IgD-negative memory B cell (primary cell): ENCODE results near the gene MYRFL. TPM values are rescaled to one million over a fixed set of nuclear protein-coding genes. Genes with fewer than 3 reads are reported as not detected.

ENCODE experiments used
- H3K27ac Mint-ChIP-seq, 3 donors: one replicate each; pipeline ENCODE4 v1.8.0; 2020 to 2022; ENCODE audit warnings: mild to moderate bottlenecking in 3 of 3, mixed read lengths in 3 of 3, moderate library complexity in 1 of 3
- H3K27me3 Mint-ChIP-seq: one replicate; pipeline ENCODE4 v1.8.0; 2021; ENCODE audit warnings: mixed read lengths
- H3K36me3 Mint-ChIP-seq: one replicate; pipeline ENCODE4 v1.8.0; 2020; ENCODE audit warnings: mild to moderate bottlenecking, mixed read lengths
- H3K4me1 Mint-ChIP-seq, 3 donors: one replicate each; pipeline ENCODE4 v1.8.0; 2020 to 2022; ENCODE audit warnings: mixed read lengths in 3 of 3, mild to moderate bottlenecking in 1 of 3
- H3K4me3 Mint-ChIP-seq, 4 donors: one replicate each; pipeline ENCODE4 v1.8.0; 2020 to 2022; ENCODE audit warnings: mild to moderate bottlenecking in 4 of 4, mixed read lengths in 4 of 4, moderate library complexity in 3 of 4
- H3K9me3 Mint-ChIP-seq, 3 donors: one replicate each; pipeline ENCODE4 v1.8.0; 2020 to 2021; ENCODE audit warnings: mixed read lengths in 3 of 3, mild to moderate bottlenecking in 1 of 3
- polyA plus RNA-seq: library from polyadenylated mRNA; unstranded; fragments of 300-500 nt; fragmentation: Illumina TruSeq; gene quantifications from one replicate; pipeline ENCODE4 v1.2.3, GENCODE V29; 2021

The MYRFL gene
- polyA plus RNA-seq, 1 donor from 2014 or later: not detected

DNA sequence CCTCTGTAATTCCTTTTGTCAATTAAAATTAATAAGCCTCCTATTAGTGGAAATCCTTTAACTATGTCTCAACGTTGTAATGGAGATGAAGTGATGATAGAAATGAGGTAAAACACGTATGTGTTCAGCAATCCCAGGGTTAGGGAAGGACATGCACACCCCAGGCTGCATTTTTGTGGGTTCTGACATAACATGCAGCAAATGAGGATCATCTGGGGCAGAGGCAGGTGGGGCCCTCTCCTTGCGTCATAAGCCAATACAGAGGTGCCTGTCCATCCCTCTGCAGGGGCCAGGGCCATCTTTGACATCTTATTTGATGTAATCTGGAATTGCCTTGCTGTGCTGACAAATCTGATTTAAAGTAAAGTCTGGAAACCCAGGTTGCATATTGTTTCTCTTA is 73.2 kb downstream of the MYRFL start:
- Mint-ChIP-seq H3K4me1 (peaks cover 0 to 5% (median 3%) of the 10 kb centered on the region in 3 donors), H3K27ac (no peak overlapping the region), H3K36me3 (no peaks in the 10 kb centered on the region), H3K4me3 (no peak overlapping the region), H3K9me3 (no peaks in the 10 kb centered on the region), H3K27me3 (peaks cover 2% of the 10 kb centered on the region)

DNA sequence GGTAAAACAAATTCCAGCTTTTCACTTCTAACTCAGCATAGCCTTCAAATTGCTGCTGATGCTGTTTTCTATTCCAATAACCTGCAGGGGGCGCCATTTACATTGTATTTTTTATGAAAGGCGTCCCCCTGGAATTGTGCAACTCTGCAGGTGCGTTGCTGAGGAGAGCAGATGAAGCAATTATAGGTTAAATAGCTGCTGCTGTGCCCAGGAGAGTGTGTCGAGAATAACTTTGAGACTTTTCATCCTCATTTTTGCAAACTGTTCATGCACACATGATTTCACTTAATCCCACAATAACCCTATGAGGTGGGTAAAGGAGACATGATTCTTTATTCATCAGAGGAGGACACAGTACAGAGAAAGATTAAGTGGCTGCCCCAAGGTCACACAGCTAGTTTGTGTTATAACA is 75.7 kb downstream of the MYRFL start:
- Mint-ChIP-seq H3K27ac (no peak overlapping the region), H3K4me1 (peaks cover 4 to 11% (median 7%) of the 10 kb centered on the region in 3 donors), H3K4me3 (no peak overlapping the region), H3K27me3 (peaks cover 2% of the 10 kb centered on the region), H3K36me3 (no peaks in the 10 kb centered on the region), H3K9me3 (no peaks in the 10 kb centered on the region)

DNA sequence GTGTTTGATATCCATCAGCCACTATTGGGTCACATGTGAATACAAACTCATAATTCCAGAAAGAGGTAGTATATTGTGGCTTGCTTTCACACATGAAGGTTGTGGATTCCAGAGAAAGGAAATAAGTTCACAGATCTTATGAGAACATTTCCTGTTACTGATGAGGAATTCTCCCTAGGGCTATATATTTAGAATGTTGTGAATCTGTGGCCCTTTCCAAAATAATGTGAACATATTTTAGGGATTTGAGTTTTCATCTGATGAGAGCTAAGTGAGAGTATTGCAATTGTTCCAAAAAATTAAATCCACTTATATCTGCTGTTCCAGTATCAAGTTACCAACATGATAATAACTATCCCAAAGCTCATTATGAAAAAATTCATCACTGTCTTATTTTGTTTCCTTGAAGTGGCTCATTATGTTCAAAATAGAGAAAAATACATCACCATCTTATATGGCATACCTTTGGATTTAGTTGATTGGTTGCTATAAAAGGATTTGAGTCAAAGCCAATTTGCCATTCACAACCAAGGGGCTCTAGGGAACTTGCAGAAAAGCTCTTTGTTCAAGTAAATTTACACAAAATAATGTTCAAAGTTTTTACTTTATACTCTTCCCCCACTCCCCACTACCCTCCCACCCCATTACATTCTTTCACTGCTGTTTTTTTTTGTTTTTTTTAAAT is 76.3 kb downstream of the MYRFL start:
- Mint-ChIP-seq H3K4me1 (peaks cover 11 to 18% (median 12%) of the 10 kb centered on the region in 3 donors), H3K27me3 (peaks cover 4% of the 10 kb centered on the region), H3K36me3 (no peaks in the 10 kb centered on the region), H3K9me3 (no peaks in the 10 kb centered on the region), H3K4me3 (no peak overlapping the region), H3K27ac (no peak overlapping the region)

DNA sequence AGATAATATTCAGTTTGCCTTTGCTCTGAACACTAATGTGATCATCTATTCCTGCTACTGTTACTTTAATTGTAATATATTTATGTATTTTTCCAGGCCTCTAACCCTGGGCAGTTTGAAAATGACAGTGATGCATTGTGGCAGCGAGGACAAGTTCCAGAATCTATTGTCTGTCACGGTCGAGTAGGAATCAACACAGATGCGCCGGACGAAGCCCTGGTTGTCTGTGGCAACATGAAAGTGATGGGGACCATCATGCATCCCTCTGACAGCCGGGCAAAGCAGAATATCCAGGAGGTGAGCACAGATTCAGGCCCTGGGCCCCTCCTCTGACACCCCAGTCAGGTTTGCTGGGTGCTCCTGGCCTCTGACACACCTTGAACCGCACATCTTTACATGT is 78.5 kb downstream of the MYRFL start:
- no peaks in the 10 kb centered on the region for H3K9me3 Mint-ChIP-seq
- no peaks in the 10 kb centered on the region for H3K36me3 Mint-ChIP-seq
- H3K27ac Mint-ChIP-seq: no peak overlapping the region
- H3K4me1 Mint-ChIP-seq: peaks cover 18 to 24% (median 21%) of the 10 kb centered on the region in 3 donors
- H3K27me3 Mint-ChIP-seq: peaks cover 4% of the 10 kb centered on the region
- no peak overlapping the region for H3K4me3 Mint-ChIP-seq

DNA sequence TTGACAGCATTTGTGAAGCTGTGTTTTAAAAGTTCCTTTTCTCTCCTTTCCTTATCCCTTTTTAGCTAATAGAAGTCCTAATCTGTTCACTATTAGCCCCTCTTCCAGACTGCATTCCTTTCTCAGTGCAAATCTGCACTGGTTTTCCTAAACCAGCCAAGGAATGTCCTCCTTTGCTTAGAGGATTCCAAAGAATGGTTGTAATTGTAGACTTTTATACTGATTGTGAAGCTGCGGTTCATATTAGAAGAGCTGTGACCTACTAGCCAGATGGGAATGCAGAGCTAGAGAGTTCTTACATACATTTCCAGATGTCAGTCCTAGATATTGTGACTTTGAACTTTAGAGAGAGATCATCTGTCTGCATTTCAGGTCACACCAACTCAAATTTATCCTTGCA is 79.8 kb downstream of the MYRFL start:
- Mint-ChIP-seq H3K36me3 (no peaks in the 10 kb centered on the region), H3K4me1 (peaks cover 19 to 25% (median 24%) of the 10 kb centered on the region in 3 donors), H3K4me3 (no peak overlapping the region), H3K27ac (peak overlapping the region in 1 of 3 donors; percentile 31), H3K27me3 (peaks cover 7% of the 10 kb centered on the region), H3K9me3 (no peaks in the 10 kb centered on the region)

DNA sequence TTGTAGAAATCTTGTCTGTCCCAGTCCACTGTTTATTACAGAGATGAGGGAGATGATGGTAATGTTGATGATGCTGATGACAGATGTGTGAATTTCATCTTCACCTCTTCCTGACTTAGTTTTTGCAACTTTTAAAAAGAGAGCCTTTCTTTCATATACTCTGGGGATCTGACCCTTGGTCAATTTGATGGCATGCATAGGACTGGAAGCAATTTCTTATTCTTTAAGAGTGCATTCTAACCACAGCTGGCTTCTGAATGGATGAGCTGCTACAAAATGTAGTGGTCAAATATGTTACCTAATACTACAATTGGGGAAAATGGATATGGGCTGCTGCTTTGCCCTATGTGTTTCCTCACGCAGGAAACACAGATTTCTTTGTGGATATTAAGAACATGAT is 80.8 kb downstream of the MYRFL start:
- H3K4me1 Mint-ChIP-seq: peaks cover 17 to 25% (median 21%) of the 10 kb centered on the region in 3 donors
- peaks cover 7% of the 10 kb centered on the region for H3K27me3 Mint-ChIP-seq
- no peak overlapping the region for H3K27ac Mint-ChIP-seq
- no peaks in the 10 kb centered on the region for H3K36me3 Mint-ChIP-seq
- no peaks in the 10 kb centered on the region for H3K9me3 Mint-ChIP-seq
- no peak overlapping the region for H3K4me3 Mint-ChIP-seq

DNA sequence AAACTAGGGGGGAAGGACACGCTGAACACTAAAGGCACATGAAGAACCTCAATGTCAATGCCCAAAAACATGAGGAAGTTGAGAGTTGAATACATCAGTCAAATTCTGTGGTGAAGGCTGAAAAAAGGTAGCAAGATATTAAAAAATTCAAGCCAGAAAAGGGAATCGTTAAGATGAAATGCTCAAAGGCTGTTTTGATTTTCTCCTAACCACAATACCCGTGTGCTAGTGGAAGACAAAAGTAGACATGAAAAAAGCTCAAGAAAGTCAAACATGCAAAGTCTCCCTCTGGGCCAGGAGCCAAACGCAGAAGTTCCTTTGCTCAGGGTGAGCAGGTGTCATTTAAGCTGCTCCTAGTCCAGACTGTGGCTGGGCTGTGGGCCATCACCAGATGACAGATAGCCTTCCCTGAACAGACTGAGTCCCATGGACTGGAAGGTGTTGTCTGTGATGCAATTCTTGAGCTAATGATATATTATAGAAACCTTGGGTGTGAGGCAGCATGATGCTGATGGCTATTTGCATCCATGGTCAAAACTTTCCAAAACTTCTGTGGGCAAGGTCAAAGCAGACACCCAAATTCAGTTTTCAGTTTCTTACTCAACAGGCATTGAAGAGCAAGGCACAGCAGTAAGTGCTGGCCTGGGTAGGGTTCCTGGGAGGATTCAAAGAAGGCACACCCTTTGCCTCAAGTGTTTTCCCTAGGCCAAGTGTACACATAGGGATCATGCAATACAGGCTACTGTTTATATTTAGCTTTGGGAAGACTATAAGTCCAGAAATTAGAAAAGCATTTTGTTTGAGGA is 81.6 kb downstream of the MYRFL start:
- H3K4me1 Mint-ChIP-seq: peaks cover 17 to 25% (median 20%) of the 10 kb centered on the region in 3 donors
- no peaks in the 10 kb centered on the region for H3K9me3 Mint-ChIP-seq
- H3K36me3 Mint-ChIP-seq: no peaks in the 10 kb centered on the region
- H3K27me3 Mint-ChIP-seq: peaks cover 7% of the 10 kb centered on the region
- peak overlapping the region; percentile 7 to 29 (median 24) for H3K27ac Mint-ChIP-seq
- peak overlapping the region in 3 of 4 donors; percentile 31 to 49 (median 33) for H3K4me3 Mint-ChIP-seq

DNA sequence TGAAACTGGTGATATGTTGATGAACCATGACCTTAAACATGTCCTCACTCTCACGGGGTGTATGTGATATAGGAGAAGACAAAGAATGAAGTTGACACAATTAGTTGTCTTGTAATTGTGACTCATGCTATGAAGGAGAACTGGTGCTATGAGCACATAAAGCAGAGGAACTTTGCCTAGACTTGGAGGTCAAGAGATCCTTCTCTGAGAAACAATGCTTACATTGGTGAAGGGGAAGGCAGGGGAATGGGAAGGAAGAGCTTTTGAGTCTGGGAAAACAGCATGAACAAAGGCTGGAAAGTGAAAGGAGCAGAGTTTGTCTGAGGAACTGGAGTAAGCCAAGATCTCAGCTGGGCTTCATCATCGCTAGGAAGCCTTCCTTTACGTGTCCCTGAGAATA is 83.2 kb downstream of the MYRFL start:
- H3K36me3 Mint-ChIP-seq: no peaks in the 10 kb centered on the region
- H3K4me1 Mint-ChIP-seq: peaks cover 18 to 25% (median 20%) of the 10 kb centered on the region in 3 donors
- H3K4me3 Mint-ChIP-seq: no peak overlapping the region
- H3K27me3 Mint-ChIP-seq: peaks cover 7% of the 10 kb centered on the region
- no peaks in the 10 kb centered on the region for H3K9me3 Mint-ChIP-seq
- peak overlapping the region in 1 of 3 donors; percentile 61 for H3K27ac Mint-ChIP-seq

DNA sequence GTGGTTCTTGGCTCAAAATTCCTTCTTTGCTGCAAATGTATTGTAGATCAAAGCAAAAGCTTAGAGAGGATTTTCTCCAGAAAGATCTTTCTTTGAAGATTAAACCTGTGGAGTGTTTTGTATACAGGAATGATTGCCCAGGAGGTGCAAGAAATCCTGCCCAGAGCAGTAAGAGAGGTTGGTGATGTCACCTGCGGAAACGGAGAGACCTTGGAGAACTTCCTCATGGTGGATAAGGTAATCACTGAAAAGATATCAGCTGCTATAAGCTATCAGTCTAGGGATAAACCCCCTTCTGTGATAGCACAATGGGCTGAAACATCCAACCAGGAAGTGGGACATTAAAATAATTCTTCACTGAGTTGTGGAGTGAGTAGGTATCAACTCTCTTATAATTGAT is 85.7 kb downstream of the MYRFL start:
- H3K36me3 Mint-ChIP-seq: no peaks in the 10 kb centered on the region
- H3K27me3 Mint-ChIP-seq: peaks cover 7% of the 10 kb centered on the region
- no peak overlapping the region for H3K4me3 Mint-ChIP-seq
- H3K9me3 Mint-ChIP-seq: peaks cover 0 to 4% (median 0%) of the 10 kb centered on the region in 3 donors
- peaks cover 14 to 25% (median 18%) of the 10 kb centered on the region in 3 donors for H3K4me1 Mint-ChIP-seq
- H3K27ac Mint-ChIP-seq: peak overlapping the region in 1 of 3 donors; percentile 82

DNA sequence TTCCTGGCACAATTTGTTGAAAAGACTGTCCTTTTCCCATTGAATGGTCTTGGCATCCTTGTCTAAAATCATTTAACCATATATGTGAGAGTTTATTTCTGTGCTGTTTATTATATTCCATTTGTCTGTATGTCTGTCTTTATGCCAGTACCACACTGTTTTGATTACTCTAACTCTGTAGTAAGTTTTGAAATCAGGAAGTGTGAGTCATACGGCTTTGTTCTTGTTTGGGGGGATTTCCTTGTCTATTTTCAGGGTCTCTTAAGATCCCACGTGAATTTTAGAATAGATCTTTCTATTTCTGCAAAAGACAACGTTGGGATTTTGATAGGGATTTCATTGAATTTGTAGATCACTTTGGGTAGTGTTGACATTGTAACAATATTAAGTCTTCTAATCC is 88.5 kb downstream of the MYRFL start:
- H3K36me3 Mint-ChIP-seq: no peaks in the 10 kb centered on the region
- peaks cover 4% of the 10 kb centered on the region for H3K27me3 Mint-ChIP-seq
- H3K9me3 Mint-ChIP-seq: peaks cover 0 to 8% (median 0%) of the 10 kb centered on the region in 3 donors
- peaks cover 3 to 8% (median 5%) of the 10 kb centered on the region in 3 donors for H3K4me1 Mint-ChIP-seq
- H3K4me3 Mint-ChIP-seq: peak overlapping the region in 2 of 4 donors; percentile 6 to 14
- no peak overlapping the region for H3K27ac Mint-ChIP-seq

DNA sequence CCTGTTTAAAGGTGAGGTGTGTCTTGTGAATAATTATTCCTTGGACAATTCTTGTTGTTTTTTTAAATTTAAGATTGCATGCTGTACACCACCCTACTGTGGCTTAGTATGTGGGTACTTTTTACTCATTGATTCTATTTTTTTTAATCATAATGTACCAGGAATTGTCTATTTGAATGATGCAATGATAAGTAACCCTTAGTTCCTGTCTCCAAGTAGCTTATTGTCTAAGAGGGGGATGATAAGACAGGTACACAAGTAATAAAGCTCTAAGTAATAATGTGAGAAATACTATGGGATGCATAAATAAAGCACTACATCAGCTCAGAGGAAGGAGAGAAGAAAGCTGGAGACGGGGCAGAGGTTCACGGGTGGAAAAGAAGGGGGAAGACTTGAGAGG is 90.9 kb downstream of the MYRFL start:
- Mint-ChIP-seq H3K4me3 (no peak overlapping the region), H3K9me3 (peaks cover 2 to 8% (median 2%) of the 10 kb centered on the region in 3 donors), H3K4me1 (peaks cover 2 to 5% (median 4%) of the 10 kb centered on the region in 3 donors), H3K27ac (no peak overlapping the region), H3K27me3 (no peaks in the 10 kb centered on the region), H3K36me3 (no peaks in the 10 kb centered on the region)

DNA sequence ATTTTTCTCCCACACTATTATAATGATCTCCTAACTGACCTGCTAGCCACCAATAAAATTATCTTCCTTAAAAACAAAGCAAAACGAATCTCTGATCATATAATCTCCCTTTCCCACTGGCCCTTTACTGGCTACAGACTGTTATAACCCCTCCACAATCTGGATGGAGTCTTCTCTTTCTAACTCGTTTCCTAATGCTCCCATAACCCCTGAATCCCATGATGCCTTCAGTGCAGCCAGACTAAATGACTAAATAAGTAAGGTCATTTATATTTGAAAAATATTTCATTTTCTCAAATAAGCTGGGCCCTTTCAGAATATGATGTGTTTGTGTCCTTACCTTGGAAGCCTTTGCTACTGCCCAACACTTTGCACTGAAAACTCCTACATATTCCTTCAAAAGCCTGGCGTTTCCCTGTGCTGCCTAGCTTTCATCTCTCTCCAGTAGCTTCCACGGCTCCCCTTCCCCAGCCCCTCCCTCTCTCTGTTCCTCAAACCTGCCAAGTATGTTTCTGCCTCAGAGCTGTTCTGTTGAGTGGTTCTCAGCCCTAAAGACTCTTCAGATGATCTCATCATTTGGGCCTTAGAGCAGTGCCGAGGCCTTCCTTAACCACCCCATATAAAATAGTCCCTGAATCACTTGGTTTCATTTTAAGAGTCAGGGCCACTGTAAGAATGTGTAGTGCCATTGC is 91.7 kb downstream of the MYRFL start:
- no peaks in the 10 kb centered on the region for H3K27me3 Mint-ChIP-seq

DNA sequence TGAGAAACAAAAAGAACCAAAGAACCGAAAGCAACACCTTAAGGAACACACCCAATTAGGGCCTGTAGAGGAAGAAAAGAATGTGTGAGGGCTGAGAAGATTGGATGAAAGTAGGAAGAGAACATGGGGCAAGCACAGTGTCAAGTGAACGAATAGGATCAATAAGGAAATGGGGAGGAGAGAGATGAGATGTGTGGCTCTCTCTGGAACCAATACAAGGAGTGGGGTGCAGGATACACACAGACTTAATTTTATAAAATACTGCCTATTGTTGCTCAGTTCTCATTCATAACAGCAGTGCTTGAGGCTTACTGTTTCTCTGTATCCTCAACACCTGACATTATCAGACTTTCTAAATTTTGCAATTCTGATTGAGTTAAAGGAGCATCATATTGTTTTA is 93.3 kb downstream of the MYRFL start:
- peaks cover 0 to 5% (median 4%) of the 10 kb centered on the region in 3 donors for H3K4me1 Mint-ChIP-seq
- H3K27me3 Mint-ChIP-seq: no peaks in the 10 kb centered on the region
- no peak overlapping the region for H3K27ac Mint-ChIP-seq
- H3K36me3 Mint-ChIP-seq: no peaks in the 10 kb centered on the region
- peaks cover 2 to 8% (median 2%) of the 10 kb centered on the region in 3 donors for H3K9me3 Mint-ChIP-seq
- H3K4me3 Mint-ChIP-seq: no peak overlapping the region

More for the DNA sequence above, 91.7 kb downstream of the MYRFL start:
- Mint-ChIP-seq H3K9me3 (peaks cover 2 to 8% (median 2%) of the 10 kb centered on the region in 3 donors), H3K27ac (no peak overlapping the region), H3K36me3 (no peaks in the 10 kb centered on the region), H3K4me3 (peak overlapping the region in 1 of 4 donors; percentile 35), H3K4me1 (peaks cover 2 to 5% (median 4%) of the 10 kb centered on the region in 3 donors)

DNA sequence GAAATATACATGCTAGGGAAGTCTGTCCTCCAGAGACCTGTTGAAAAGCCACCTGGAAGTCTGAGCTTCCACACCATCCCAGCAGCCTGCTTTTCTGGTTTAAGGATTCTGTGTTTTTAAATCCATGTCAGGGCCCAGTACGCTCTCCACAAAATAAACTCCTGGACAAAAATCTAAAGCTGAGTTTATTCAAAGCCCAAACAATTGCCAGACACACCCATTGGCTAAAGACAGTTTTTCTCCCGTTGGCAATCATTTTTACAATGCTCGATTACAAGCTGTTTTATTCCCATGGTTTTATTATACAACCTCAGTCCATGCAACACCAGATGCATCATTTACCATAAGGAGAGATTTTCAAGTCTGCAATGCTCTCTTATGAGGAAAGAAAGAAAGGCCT is 94.5 kb downstream of the MYRFL start:
- H3K27ac Mint-ChIP-seq: no peak overlapping the region
- H3K27me3 Mint-ChIP-seq: no peaks in the 10 kb centered on the region
- no peaks in the 10 kb centered on the region for H3K36me3 Mint-ChIP-seq
- peaks cover 2 to 4% (median 2%) of the 10 kb centered on the region in 3 donors for H3K9me3 Mint-ChIP-seq
- no peaks in the 10 kb centered on the region for H3K4me1 Mint-ChIP-seq
- no peak overlapping the region for H3K4me3 Mint-ChIP-seq

DNA sequence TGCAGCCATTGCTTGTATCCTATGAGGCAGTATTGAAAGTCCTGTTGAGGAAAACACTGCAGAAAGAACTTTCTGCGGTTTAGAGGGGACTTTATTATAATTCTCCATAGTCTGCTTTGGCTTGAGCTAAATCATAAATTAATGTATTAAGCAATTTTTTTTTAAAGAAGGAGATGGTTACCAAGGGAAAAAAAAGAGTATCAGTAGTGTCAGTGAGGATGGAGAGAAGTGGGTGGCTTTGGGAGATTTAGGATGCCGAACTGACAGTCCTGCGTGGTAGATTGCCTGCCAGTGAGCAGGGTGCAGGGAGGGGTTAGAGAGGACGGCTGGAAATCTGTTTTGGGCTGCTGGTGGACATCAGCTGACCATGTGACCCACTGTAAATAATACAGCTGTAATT is 96.8 kb downstream of the MYRFL start:
- Mint-ChIP-seq H3K4me3 (no peak overlapping the region), H3K27ac (no peak overlapping the region), H3K9me3 (peaks cover 2 to 4% (median 2%) of the 10 kb centered on the region in 3 donors), H3K4me1 (peaks cover 3 to 11% (median 5%) of the 10 kb centered on the region in 3 donors), H3K36me3 (peaks cover 1% of the 10 kb centered on the region), H3K27me3 (no peaks in the 10 kb centered on the region)
